Raji (cell line): Measurements from ENCODE around the gene CPEB1.

Experiments used
- POLR2A ChIP-seq: IDR thresholded peaks from 2 replicates; pipeline ENCODE4 v1.6.1; 2011; ENCODE audit warnings: low read depth, low read length, control low read depth; ENCODE audit not compliant: insufficient read depth

Gene CPEB1

DNA sequence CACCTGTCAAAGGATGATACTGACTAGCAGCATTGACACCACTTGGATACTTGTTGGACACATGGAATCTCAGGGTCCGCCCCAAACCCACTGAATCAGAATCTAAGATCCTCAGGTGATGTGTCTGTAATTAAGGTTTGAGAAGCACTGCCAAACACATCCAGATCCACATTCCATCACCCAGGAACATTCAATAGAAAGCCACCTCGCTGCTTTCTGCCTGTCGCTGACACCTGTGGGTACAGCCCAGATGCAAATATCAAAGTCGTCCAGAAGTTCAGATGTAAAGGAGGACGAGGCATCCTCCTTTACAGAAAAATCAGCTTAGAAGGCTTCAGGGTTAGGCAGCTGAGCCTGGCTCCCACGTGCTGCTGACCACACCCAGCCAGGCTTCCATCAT is 101.7 kb downstream of the CPEB1 start:
- no peak for TF ChIP-seq POLR2A

DNA sequence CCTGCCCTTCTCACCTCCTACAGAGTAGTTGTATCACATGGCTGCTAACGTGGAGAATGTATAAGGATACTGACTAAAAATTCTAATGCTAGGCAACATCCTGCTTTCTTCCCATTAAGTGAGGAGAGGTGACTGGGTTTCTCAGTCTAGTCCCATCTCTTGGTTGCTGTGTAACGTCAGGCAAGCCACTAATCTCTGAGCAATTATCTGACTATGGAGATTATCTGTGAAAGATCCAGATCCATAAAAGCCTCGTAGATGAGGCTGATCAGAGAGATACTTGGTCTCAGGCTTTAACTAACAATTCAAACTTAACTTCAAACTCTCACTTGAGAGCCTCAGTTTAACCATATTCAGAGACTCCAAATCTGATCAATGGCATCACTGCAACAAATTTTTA is 102.2 kb downstream of the CPEB1 start:
- TF ChIP-seq POLR2A = no peak

DNA sequence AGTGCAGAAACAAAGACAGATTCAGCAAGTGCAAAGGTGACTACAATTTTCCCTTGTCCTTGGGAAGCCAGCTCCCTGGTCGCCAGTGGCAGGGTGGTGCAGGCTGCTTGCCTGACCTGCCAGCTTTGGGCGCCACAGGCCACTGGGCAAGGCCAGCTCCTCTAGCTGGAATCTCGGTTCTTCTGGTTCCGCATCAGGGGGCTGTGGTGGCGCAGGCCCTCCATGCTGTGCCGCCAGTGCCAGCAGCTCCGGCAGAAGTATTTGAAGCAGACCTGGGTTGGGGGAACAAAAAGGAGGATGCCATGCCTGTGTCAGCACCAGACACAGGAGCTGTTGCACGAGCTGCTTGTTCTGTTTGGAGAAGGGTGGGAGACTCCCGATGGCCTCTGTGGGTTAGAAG is 102.7 kb downstream of the CPEB1 start:
- TF ChIP-seq POLR2A = no peak

DNA sequence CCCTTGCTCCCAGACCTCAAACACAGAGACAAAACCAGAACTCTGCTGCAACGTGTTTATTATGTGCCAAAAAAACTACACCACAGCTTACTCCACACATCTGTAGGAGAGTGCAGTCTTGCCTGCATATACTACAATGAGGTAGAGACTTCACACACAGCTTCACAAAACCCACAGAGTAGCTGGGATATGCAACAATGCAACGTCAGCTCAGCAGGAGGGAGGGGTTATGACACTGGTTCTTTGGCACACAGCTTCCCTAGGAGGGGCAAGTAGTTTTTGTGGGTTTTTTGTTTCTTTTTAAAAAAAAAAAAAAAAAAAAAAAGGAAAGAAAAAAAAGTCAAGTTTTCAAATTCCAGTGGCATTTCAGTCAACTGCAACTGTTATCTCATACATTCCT is 104.0 kb downstream of the CPEB1 start:
- TF ChIP-seq POLR2A = no peak

DNA sequence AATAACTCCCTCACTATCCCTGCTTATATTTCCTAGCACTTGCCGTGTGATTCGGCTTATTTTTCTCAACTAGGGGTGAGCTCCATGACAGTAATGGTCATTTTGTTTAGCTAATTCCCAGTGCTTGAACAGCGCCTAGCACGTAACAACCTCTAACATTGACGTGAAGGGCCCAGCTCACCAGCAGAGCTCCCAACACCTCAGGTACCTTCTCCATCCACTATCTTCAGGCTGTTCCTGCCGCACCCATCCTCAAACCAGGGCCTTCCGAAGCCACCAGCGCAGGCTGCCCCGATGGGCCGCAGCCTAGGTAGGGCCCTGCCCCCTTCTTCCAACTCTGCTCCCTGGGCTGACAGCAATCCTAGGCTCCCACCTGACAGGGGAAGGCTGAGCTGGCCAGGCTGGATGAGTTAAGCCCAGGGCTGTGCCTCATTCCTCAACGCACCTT is 106.2 kb downstream of the CPEB1 start:
- no peak for TF ChIP-seq POLR2A

DNA sequence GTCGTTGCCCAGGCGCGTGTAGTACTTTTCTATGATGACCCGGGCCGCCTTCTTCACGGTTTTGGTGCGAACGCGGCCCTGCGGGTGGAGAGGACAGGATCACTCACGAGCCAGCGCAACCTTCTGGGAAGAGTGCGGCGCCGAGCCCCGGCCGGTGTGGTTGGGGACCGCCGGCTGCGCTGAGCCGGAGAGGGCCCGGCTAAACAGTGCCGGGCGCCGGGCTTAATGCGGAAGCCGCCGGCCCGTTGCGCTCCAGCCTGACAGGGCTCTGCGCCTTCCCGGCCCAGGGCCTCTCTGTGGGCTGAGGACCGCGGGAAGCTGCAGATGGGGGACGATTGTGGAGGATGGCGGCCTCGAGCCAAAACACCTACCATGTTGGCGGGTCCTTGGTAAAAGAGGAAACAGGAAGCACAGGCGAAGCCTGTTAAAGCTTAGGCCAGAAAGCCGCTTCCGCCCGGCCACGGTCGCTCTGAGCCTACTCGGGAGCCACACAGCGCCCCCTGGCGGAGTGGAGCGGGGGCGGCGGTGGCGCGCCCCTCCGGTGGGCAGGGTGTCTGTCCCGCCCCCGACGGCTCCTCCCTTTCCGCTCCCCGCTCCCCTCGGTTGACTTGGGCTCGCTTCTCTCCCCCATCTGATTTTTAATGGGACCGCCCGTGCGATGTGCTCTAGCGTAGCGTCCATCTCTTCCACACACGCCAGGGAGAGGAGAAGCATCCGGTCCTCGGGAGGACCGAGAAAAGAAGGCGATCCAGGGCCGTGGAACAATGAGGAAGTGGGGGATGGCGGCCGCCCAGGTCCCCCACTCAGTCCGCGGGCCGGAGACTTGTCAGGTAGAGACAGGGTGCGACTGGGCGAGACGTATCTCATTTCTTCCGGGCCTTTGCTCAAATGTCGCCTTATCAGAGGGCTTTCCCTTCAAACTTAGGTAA is 106.8 kb downstream of the CPEB1 start, which contains the start of gene RPS17:
Gene RPS17, minus strand, starts transcription at position 403 of the 929 bp plus-strand sequence. Its CDS starts 29 bp downstream, at position 374.
- TF ChIP-seq POLR2A = peak; percentile 97

DNA sequence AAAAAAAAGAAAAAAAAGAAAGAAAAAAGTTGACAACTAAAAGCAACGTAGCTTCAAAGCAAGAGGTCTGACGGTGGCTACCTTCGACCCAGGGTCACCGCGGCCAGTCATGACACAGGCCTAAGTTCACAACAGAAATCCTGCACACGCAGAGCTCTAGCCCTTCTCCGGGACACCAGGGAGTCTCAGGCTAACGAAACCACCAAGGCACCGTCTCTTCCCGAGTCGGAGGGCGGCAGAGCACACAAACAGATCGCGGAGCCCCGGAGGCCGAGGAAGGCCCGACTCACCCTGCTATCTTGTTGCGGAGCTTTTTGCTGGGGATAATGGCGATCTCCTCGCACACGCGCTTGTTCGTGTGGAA is 107.5 kb downstream of the CPEB1 start:
- TF ChIP-seq POLR2A = no peak

DNA sequence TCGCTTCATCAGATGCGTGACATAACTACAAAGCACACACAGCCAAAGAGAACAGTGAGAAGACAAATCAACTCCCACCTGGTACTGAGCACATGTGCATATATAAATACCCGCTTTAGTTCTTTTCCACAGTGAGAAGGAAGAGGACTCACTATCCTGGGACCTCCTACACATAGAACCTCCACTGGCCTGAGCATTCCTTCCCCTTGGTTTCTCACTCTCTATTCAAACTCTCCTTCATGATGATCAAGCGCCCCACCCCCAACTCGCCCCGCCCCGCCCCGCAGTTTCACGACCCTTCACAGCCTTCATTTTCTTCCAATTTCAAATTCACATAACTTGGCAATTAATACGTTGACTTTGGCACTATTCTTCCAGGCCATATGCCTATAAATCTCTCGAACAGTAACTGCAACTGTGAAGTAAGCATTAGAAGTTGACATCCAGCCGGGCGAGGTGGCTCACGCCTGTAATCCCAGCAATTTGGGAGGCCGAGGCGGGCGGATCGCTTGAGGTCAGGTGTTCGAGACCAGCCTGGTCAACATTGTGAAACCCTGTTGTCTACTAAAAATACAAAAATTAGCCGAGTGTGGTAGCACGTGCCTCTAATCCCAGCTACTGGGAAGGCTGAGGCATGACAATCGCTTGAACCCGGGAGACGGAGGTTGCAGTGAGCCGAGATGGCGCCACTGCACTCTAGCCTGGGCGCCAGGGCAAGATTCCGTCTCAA is 108.0 kb downstream of the CPEB1 start:
- TF ChIP-seq POLR2A = no peak

DNA sequence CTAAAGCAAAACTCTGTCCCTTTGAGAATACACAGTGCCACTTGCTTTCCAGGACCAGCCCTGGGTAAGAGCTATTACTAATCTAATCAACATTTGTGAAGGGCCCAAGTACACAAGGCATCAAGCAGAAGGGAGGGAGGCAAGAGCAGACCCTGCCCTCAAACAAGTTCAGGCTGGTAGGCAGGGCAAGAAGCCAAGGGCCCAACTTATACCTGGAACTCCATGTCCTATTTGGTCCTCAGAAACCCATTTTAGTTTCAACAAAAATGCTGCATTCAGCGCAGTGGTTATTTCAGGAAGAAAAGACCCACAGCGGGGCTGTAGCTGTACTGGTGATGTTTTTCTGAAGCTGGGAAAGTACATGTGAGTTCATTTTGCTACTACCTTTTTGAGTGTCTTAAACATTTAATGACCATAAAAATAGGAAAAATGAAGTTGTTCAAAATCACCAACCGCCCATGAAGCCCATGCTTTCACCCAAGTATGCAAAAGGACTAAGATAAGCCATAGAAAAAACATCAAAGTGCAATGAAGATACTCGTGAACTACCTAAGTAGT is 109.7 kb downstream of the CPEB1 start:
- no peak for TF ChIP-seq POLR2A

DNA sequence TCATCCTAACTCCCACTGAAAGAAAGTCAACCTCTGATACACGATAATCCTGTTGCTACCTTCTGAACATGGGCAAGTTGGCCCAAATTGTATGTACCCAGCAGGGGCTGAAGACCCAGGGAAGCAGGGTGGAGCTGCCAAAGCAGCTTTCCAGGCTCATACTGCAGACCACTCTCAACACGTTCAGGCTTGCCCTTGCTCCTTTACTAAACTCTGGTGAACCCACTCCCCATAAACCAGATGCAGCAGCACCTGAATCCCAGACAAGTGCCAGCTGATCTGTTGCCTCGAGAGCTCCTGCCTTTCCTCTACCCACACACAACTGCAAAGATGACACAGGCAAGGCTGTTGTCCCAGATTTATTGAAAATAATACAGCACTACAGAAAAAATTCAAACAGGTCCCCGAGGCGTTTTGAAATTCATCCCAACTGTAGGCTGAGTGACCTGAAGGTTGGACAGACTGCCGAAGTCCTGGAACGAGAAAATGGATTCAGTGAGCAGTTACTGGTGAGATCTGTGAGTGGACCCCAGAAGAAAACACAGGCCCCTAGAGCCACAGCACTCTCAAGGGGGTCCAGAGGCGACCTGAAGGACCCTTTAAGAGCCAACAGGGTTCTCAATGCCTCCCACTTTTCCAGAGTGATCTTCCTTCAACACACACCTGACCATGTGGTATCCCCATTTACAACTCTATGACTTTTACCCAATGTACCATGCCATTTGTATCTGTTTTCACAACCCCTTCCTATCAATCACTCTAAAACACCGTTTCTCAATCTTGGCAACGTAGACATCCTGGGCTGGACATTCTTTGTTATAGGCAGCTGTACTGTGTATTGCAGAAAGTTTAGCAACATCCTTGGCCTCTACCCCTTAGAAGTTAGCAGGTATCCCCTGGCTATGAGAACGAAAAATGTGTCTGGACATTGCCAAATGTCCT is 110.5 kb downstream of the CPEB1 start:
- no peak for TF ChIP-seq POLR2A

DNA sequence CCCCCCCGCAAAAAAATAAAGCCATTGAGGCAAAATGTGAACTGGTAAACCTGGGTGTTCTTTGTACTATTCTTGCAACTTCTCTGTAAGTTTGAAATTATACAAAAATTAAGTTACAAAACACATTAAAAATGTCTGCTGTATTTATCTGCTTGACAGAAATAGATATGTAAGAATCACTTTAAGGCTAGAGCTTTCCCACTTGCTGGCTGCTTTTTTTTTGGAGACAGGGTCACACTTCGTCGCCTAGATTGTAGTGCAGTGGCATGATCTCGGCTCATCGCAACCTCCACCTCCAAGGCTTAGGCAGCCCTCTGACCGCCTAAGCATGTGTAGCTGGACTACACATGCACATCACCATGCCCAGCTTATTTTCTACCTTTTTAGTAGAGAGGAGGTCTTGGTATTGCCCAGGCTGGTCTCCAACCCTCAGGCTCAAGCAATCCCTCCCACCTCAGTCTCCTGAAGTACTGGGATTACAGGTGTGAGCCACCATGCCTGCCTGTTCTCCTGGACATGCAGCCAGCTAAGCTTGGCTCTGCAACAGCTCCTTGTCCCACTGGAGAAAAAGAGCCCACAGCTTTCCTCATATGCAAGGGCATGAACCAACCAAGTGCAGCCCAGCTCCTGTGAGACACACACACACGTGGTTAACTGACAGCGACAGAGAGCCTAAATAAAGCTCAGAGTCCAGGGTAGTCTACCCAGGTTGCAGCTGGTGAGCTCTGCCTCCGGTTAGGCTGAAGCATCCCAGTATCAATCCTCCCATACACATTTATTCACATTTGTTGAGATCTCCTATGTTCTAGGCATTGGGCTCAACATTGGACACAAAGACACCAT is 111.4 kb downstream of the CPEB1 start:
- peak; percentile 27; the same call in 1 of the 2 replicates for TF ChIP-seq POLR2A

DNA sequence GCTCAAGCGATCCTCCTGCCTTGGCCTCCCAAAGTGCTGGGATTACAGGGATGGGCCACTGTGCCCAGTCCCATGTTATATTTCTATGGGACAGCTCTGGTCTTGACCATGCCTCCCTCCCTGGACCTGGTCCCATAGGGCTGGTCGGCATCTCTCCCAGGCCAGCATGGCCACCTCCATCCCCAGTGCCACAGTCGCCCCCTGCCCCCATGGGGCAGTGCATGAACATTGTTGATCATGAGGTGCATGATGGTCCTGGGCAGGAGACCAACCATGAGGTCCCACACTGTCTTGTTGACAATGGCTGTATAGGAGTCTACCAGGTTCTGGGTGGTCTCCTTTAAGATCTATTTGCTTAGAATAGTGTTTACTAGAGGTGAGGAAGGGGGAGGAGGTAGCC is 113.4 kb downstream of the CPEB1 start:
- TF ChIP-seq POLR2A = no peak

DNA sequence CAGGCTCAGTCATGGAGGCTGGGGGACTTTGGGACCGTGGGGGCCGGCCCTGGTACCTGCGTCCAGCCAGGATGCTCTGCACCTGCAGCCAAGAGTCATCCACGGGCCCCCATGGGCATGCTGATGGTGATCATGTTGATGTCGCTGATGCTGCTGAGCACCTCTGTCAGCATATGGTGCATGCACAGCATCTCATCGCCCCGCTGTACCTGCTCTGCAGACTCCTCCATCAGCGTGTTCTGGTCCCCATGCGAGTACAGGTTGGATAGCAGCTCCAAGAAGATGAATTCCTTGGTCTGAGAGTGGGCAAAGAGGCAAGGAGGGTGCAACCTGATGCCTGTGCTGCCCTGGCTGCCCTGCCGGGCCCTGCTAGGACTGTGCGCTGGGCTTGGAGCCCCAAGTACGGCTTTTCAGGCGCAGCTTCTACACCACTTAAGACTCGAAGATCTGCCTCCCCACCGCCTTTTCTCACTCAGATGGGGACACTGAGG is 114.1 kb downstream of the CPEB1 start:
- TF ChIP-seq POLR2A = no peak
